ENCODE measurements around the gene FBXL4.
"Not testable (repeated sequence)": the region's sequence is repeated elsewhere in the genome, so short reads cannot be mapped to it uniquely, and the experiment has no call there.

Gene FBXL4

GRCh38 chr6:98946879-98947410 lies 801 bp downstream of the FBXL4 start:
- in situ Hi-C loops (cut with MboI; ENCODE audit: low pct_unique_long_range_greater_than_20kb, low sequenced_read_pairs), result no loop called here
- peak; percentile 55 for DNase-seq

DNA sequence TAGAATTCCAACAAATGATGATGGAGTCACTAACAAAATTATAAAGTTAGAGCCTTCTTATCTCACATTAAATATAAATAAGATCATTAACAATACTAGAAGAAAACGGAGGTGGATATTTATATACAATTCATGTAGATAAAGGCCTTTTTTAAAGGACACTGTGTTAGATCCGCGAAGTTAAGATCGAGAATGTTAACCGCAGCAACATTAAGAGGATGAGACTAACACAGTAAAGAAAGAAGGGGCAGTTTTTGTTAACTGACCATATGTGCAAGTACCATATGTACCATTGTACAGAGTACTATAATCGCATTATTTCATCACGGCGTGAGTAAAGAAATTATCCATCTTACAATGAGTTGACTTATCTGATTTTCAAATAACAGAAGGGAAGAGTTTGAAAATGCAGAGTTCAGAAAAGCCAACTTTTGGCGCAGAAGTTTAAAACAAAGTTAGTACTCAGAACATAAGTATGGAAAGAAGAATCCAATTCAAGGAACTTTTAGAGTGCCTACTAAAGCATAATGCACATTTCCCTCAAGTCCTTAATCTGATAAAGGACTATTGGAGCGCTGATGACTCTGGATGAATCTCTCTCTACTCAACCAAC lies 1.4 kb downstream of the FBXL4 start:
- DNase-seq, result no peak

DNA sequence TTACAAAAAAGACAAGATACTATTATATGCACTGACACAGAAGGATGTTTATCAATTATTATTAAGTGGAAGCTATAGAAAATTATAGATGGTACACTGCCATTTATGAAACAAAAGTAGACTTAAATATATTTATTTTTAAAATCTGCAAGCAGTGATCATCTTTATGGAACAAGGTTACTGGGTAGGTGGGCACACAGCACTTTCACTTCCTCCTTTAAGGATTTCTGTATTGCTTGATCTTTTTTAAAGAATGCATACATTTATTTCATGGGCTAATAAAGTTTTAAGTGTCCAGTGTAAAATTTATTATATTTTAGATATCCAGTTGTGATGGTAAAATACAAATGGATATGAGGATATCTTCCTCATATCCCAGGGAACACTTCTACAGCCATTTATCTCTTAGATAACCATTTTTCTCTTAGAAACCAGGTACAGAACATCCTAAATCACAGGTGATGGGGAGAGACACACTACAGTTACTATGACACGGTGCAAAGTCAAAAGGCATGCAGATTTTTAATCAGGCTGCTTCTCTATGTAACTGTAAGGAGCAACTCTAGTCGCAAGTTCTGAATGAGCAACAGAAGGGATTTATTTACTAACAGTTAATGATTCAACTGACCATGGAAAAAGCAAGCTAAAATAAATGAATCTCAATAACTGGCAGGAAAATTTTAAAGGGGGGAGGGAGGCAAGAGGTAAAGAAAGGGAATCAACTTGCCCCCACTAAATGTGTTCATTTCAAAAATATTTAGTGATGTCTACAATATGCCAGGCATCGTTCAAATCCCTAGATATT lies 2.2 kb downstream of the FBXL4 start:
- in situ Hi-C loops (cut with MboI; ENCODE audit: low pct_unique_long_range_greater_than_20kb, low sequenced_read_pairs), result no loop called here
- no peak for DNase-seq

More for the DNA sequence above, 1.4 kb downstream of the FBXL4 start:
- in situ Hi-C loops (cut with MboI; ENCODE audit: low pct_unique_long_range_greater_than_20kb, low sequenced_read_pairs), result no loop called here

DNA sequence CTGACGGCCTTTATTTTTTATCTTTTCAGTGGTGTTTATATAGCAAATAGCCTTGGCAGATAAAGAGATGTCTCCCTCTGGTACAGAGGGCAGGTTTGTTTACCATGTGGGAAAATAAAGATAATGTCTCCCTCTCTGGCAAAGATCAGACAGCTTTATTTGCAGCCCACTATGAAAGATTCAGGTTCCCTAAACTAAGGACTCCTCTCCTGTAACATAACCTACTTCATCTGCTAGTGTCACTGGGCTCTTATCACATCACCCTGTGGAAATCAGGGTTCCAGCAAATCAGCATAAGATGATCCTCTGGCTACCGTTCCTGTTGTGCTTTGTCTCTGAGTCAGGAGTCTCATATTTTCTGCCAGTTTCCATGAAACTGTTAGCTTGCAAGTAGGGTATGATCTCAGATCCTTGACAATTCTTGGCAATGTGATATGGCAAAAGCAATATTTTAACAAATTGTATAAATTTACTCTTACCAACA lies 3.1 kb downstream of the FBXL4 start:
- no peak for DNase-seq
- in situ Hi-C loops (cut with MboI; ENCODE audit: low pct_unique_long_range_greater_than_20kb, low sequenced_read_pairs), result no loop called here

GRCh38 chr6:98944168-98944567 lies 3.6 kb downstream of the FBXL4 start:
- in situ Hi-C loops (cut with MboI; ENCODE audit: low pct_unique_long_range_greater_than_20kb, low sequenced_read_pairs), result no loop called here

GRCh38 chr6:98942263-98942803 lies 5.4 kb downstream of the FBXL4 start:
- in situ Hi-C loops (cut with MboI; ENCODE audit: low pct_unique_long_range_greater_than_20kb, low sequenced_read_pairs), result no loop called here
- DNase-seq, result no peak

More at GRCh38 chr6:98944168-98944567, 3.6 kb downstream of the FBXL4 start:
- no peak for DNase-seq

- in situ Hi-C loops (cut with MboI; ENCODE audit: low pct_unique_long_range_greater_than_20kb, low sequenced_read_pairs), result no loop called here
- no peak for DNase-seq
These were observed 6.4 kb downstream of the FBXL4 start for GRCh38 chr6:98941319-98941718.

DNA sequence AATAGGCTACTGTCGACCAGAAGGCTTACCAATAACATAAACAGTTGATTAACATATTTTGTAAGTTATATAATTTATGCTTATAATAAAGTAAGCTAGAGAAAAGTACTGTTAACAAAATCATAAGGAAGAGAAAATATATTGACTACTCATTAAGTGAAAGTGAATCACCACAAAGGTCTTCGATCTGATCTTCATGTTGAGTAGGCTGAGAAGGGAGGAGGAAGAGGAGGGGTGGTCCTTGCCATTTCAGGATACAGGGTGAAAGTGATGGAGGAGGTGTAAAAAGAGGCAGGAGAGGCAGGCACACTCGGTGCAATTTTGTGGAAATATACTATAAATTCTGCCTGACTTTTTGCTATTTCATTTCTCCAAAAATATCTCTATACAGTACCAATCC lies 10.4 kb downstream of the FBXL4 start:
- in situ Hi-C loops (cut with MboI; ENCODE audit: low pct_unique_long_range_greater_than_20kb, low sequenced_read_pairs), result no loop called here
- no peak for DNase-seq

- in situ Hi-C loops (cut with MboI; ENCODE audit: low pct_unique_long_range_greater_than_20kb, low sequenced_read_pairs), result no loop called here
- peak; percentile 75 for DNase-seq
These were observed 15.4 kb downstream of the FBXL4 start for GRCh38 chr6:98932381-98932780.

- in situ Hi-C loops (cut with MboI; ENCODE audit: low pct_unique_long_range_greater_than_20kb, low sequenced_read_pairs), result no loop called here
- DNase-seq, result no peak
These were observed 16.1 kb downstream of the FBXL4 start for GRCh38 chr6:98931696-98932095.

DNA sequence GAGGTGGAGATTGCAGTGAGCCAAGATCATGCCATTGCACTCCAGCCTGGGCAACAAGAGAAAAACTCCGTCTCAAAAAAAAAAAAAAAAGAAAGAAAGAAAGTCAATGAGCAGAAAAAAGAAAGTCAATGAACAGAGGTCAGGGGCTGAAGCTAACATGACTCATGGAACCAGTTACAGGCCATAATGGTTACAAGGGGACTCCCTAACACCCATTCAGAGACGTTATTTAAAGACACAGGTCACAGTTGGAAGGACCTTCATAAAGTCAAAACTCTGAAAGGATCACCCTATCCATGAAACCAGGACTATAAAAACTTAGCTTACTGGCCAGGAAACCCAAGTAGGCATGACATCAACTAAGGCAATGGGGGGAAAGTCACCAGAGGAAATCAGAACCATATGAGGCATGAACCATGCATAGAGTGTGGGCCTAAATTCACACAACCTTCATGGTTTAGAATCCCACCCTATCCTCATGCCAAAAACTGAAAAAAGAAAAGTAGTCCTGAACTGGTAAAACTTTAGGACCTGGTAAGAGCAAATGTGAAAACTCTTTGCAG lies 18.2 kb downstream of the FBXL4 start:
- in situ Hi-C loops (cut with MboI; ENCODE audit: low pct_unique_long_range_greater_than_20kb, low sequenced_read_pairs), result no loop called here
- no peak for DNase-seq

- no peak for DNase-seq
- in situ Hi-C loops (cut with MboI; ENCODE audit: low pct_unique_long_range_greater_than_20kb, low sequenced_read_pairs), result no loop called here
These were observed 19.1 kb downstream of the FBXL4 start for GRCh38 chr6:98928688-98929087.

DNA sequence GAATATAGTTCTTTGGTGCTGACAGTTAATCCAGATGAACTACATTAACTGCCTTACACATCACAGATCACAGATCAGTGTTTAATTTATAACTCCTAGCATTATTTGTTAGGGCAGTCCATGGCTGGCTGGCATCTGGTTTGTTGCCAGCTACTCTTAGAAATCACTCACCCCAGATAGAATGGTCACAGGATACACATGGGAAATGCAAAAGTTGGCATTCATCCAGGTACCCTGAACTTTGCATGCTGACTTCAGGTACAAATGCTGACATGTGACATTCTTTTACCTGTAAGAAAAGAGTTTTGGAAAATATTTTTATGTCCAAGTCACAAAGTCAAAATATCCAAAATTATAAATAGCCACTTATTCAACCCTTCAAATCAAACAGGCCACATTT lies 20.2 kb downstream of the FBXL4 start:
- in situ Hi-C loops (cut with MboI; ENCODE audit: low pct_unique_long_range_greater_than_20kb, low sequenced_read_pairs), result no loop called here
- no peak for DNase-seq

DNA sequence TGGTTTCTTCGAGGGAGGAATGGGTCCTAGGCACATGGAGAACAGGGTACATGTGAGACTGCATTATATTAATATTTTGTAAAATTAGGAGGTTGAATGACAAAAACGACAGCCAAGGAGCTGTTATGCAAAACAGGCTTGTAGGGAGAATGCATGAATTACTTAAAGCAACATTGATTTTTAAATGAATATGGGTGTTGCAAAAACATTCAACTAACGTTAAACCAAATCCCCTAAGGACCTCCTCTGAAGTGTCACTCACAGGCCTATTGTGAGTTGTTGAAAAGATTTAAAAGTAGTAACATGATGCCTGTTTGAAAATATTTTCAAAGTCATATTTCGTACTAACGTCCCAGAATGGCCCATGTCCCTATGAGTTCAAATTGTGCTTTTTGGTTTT lies 21.9 kb downstream of the FBXL4 start:
- DNase-seq, result no peak
- in situ Hi-C loops (cut with MboI; ENCODE audit: low pct_unique_long_range_greater_than_20kb, low sequenced_read_pairs), result no loop called here

GRCh38 chr6:98924647-98925046 lies 23.1 kb downstream of the FBXL4 start:
- DNase-seq, result no peak
- in situ Hi-C loops (cut with MboI; ENCODE audit: low pct_unique_long_range_greater_than_20kb, low sequenced_read_pairs), result no loop called here

DNA sequence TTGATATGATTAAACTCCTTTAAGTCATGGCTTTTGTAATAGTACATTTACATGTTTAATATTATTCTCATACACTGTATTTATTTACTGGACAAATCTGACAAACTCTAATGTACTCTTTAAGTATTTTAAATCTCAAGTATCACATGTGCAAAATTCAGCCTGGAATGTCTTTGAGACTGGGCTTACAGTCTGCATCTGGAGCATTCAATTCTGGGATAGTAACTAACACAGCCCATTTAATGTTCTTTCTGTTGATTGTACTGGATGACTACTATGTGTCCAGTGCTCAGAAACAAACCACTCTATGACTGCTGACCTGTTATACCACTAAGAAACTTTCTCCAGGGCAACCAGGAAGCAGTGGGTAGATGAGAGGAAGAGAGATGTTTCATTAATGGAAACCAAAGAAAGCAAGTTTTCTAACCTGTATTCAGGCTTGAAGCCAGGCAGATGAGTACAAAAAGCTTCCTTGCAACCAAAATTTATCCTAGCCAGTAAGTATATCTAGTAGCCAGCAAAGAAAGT lies 26.8 kb downstream of the FBXL4 start:
- in situ Hi-C loops (cut with MboI; ENCODE audit: low pct_unique_long_range_greater_than_20kb, low sequenced_read_pairs), result no loop called here
- no peak for DNase-seq

DNA sequence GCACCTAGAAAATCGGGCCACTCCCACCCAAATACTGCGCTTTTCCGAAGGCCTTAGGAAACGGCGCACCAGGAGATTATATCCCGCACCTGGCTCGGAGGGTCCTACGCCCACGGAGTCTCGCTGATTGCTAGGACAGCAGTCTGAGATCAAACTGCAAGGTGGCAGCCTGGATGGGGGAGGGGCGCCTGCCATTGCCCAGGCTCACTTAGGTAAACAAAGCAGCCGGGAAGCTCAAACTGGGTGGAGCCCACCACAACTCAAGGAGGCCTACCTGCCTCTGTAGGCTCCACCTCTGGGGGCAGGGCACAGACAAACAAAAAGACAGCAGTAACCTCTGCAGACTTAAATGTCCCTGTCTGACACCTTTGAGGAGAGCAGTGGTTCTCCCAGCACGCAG lies 36.8 kb downstream of the FBXL4 start:
- DNase-seq; in situ Hi-C loops (cut with MboI; ENCODE audit: low pct_unique_long_range_greater_than_20kb, low sequenced_read_pairs): not testable (repeated sequence)

- no peak for DNase-seq
- in situ Hi-C loops (cut with MboI; ENCODE audit: low pct_unique_long_range_greater_than_20kb, low sequenced_read_pairs), result no loop called here
These were observed 38.5 kb downstream of the FBXL4 start for GRCh38 chr6:98909236-98909635.

DNA sequence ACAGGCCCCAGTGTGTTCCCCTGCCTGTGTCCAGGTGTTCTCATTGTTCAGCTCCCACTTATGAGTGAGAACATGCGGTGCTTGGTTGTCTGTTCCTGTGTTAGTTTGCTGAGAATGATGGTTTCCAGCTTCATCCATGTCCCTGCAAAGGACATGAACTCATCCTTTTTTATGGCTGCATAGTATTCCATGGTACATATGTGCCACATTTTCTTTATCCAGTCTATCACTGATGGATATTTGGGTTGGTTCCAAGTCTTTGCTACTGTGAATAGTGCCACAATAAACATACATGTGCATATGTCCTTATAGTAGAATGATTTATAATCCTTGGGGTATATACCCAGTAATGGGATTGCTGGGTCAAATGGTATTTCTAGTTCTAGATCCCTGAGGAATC lies 41.4 kb downstream of the FBXL4 start:
- in situ Hi-C loops (cut with MboI; ENCODE audit: low pct_unique_long_range_greater_than_20kb, low sequenced_read_pairs); DNase-seq: not testable (repeated sequence)

GRCh38 chr6:98905759-98906158 lies 42.0 kb downstream of the FBXL4 start:
- DNase-seq, result no peak
- in situ Hi-C loops (cut with MboI; ENCODE audit: low pct_unique_long_range_greater_than_20kb, low sequenced_read_pairs), result no loop called here
